H1 (cell line): ENCODE results near the gene SPOCK3. TPM values are rescaled to one million over a fixed set of nuclear protein-coding genes. Genes with fewer than 3 reads are reported as not detected.

ENCODE experiments used
- CTCF ChIA-PET: fragments of 300-600 bp; sonication (Branson Sonifier 250); formaldehyde crosslinking; loops from one replicate; lab custom pipeline; 2021; ENCODE audit not compliant: partially characterized antibody; lab: Charles Lee
- POLR2A ChIA-PET: fragments of 300-600 bp; sonication (Branson Sonifier 250); formaldehyde crosslinking; loops from one replicate; lab custom pipeline; 2021; ENCODE audit warnings: inconsistent platforms; ENCODE audit not compliant: partially characterized antibody; lab: Charles Lee
- DNase-seq, 2 experiments: peaks; one replicate each; pipeline versions ENCODE4 v3.0.0 to v3.0.0-alpha.2; 2010 to 2022; ENCODE audit warnings: low spot score in 2 of 2, low read depth in 1 of 2, mixed read lengths in 1 of 2
- FAIRE-seq: peaks from 2 replicates; lab custom pipeline; 2011; peaks lifted over from hg19 to GRCh38; lab: Jason Lieb, UNC
- H2AFZ ChIP-seq: 2 replicates; pipeline ENCODE4 v1.8.1; 2012; ENCODE audit warnings: low read length, inconsistent platforms
- H2AK5ac ChIP-seq: 2 replicates; pipeline ENCODE4 v1.6.1; 2013; ENCODE audit warnings: low read depth, low read length
- H2BK120ac ChIP-seq: replicated peaks from 2 replicates; pipeline ENCODE3; 2013; ENCODE audit warnings: low read depth, low read length, inconsistent platforms
- H2BK12ac ChIP-seq: 2 replicates; pipeline ENCODE4 v1.6.1; 2013; ENCODE audit warnings: low read depth, low read length
- H2BK15ac ChIP-seq: 2 replicates; pipeline ENCODE4 v1.6.1; 2013; ENCODE audit warnings: low read length
- H2BK20ac ChIP-seq: 2 replicates; pipeline ENCODE4 v1.6.1; 2013; ENCODE audit warnings: low read length
- H2BK5ac ChIP-seq: 2 replicates; pipeline ENCODE4 v1.6.1; 2013; ENCODE audit warnings: low read depth, low read length
- H3K14ac ChIP-seq: 2 replicates; pipeline ENCODE4 v1.6.1; 2013; ENCODE audit warnings: inconsistent platforms; ENCODE audit not compliant: insufficient read length
- H3K18ac ChIP-seq: 2 replicates; pipeline ENCODE4 v1.6.1; 2013; ENCODE audit warnings: low read length; ENCODE audit errors: extremely low read depth
- H3K23ac ChIP-seq: 2 replicates; pipeline ENCODE4 v1.6.1; 2013; ENCODE audit warnings: inconsistent platforms; ENCODE audit not compliant: insufficient read length
- H3K23me2 ChIP-seq: 2 replicates; pipeline ENCODE4 v1.6.1; 2013; ENCODE audit warnings: low read depth, low read length
- H3K27ac ChIP-seq: 2 replicates; pipeline ENCODE4 v1.6.1; 2011; ENCODE audit warnings: low read depth, low read length, inconsistent platforms
- H3K27me3 ChIP-seq, 4 experiments: replicated peaks in 1 of 4; 1 replicate in 1 of 4; 2 replicates in 3 of 4; pipeline versions ENCODE4 v1.6.1 to v1.8.1; 2011 to 2013; ENCODE audit warnings: low read length in 3 of 4, mild to moderate bottlenecking in 3 of 4, inconsistent platforms in 2 of 4, mixed read lengths in 2 of 4, moderate library complexity in 1 of 4; ENCODE audit not compliant: control insufficient read depth in 3 of 4, insufficient read depth in 3 of 4; ENCODE audit errors: extremely low read depth in 1 of 4
- H3K36me3 ChIP-seq, 4 experiments: 2 replicates each; pipeline versions ENCODE4 v1.6.1 to v1.8.1; 2011 to 2013; ENCODE audit warnings: mild to moderate bottlenecking in 4 of 4, low read length in 3 of 4, moderate library complexity in 2 of 4, control low read depth in 1 of 4, inconsistent platforms in 1 of 4; ENCODE audit not compliant: insufficient read depth in 4 of 4, control insufficient read depth in 2 of 4
- H3K4ac ChIP-seq: replicated peaks from 2 replicates; pipeline ENCODE3; 2013; ENCODE audit warnings: low read length, low read depth, mixed read lengths, inconsistent platforms; ENCODE audit not compliant: insufficient read length
- H3K4me1 ChIP-seq, 4 experiments: replicated peaks in 1 of 4; 1 replicate in 1 of 4; 2 replicates in 3 of 4; pipeline versions ENCODE4 v1.6.1 to v1.8.1; 2011 to 2013; ENCODE audit warnings: low read length in 3 of 4, inconsistent platforms in 2 of 4, mixed read lengths in 1 of 4; ENCODE audit not compliant: insufficient read depth in 4 of 4, control insufficient read depth in 3 of 4
- H3K4me2 ChIP-seq, 2 experiments: 2 replicates each; pipeline versions ENCODE4 v1.6.1 to v1.8.1; 2011 to 2013; ENCODE audit warnings: low read depth in 2 of 2, low read length in 2 of 2, control low read depth in 1 of 2, inconsistent platforms in 1 of 2, mild to moderate bottlenecking in 1 of 2; ENCODE audit not compliant: insufficient read depth in 1 of 2
- H3K4me3 ChIP-seq, 4 experiments: fragments of 200-600, 300-600 bp in 1 of 4; sonication (generic), shearing (Covaris generic), sonication (Bioruptor Twin) in 1 of 4; 2 replicates each; pipeline versions ENCODE4 v1.5.1 to v1.8.1; 2011 to 2016; ENCODE audit warnings: low read length in 4 of 4, low read depth in 3 of 4, control low read depth in 2 of 4, inconsistent platforms in 2 of 4, mild to moderate bottlenecking in 2 of 4, mixed read lengths in 1 of 4, moderate library complexity in 1 of 4; ENCODE audit not compliant: insufficient read depth in 2 of 4; ENCODE audit errors: extremely low read depth in 1 of 4
- H3K56ac ChIP-seq: replicated peaks from 2 replicates; pipeline ENCODE3; 2013; ENCODE audit warnings: low read depth, mild to moderate bottlenecking, mixed read lengths, low read length, inconsistent platforms; ENCODE audit not compliant: insufficient read length
- H3K79me1 ChIP-seq: 2 replicates; pipeline ENCODE4 v1.6.1; 2013; ENCODE audit warnings: low read depth, low read length, control low read depth
- H3K79me2 ChIP-seq, 2 experiments: 2 replicates each; pipeline versions ENCODE4 v1.6.1 to v1.8.1; 2012 to 2013; ENCODE audit warnings: low read length in 2 of 2, mild to moderate bottlenecking in 2 of 2, inconsistent platforms in 1 of 2; ENCODE audit not compliant: insufficient read depth in 2 of 2, control insufficient read depth in 1 of 2
- H3K9ac ChIP-seq, 4 experiments: replicated peaks in 1 of 4; 1 replicate in 1 of 4; 2 replicates in 3 of 4; pipeline versions ENCODE4 v1.6.1 to v1.8.1; 2011 to 2013; ENCODE audit warnings: low read depth in 3 of 4, low read length in 3 of 4, control low read depth in 2 of 4, mild to moderate bottlenecking in 2 of 4, moderate library complexity in 2 of 4, inconsistent platforms in 1 of 4; ENCODE audit errors: extremely low read depth in 1 of 4
- H3K9me3 ChIP-seq, 2 experiments: 2 replicates each; pipeline versions ENCODE4 v1.6.1 to v1.8.1; 2012 to 2013; ENCODE audit warnings: mild to moderate bottlenecking in 2 of 2, moderate library complexity in 2 of 2, control low read depth in 1 of 2, inconsistent platforms in 1 of 2, low read depth in 1 of 2, low read length in 1 of 2, mixed read lengths in 1 of 2; ENCODE audit not compliant: insufficient read depth in 2 of 2
- H4K20me1 ChIP-seq, 2 experiments: replicated peaks in 1 of 2; 2 replicates each; pipeline versions ENCODE3 to v1.8.1; 2011 to 2013; ENCODE audit warnings: inconsistent platforms in 2 of 2, low read length in 2 of 2, mild to moderate bottlenecking in 1 of 2; ENCODE audit not compliant: insufficient read depth in 2 of 2, control insufficient read depth in 1 of 2
- H4K5ac ChIP-seq: 2 replicates; pipeline ENCODE4 v1.6.1; 2013; ENCODE audit warnings: low read length, low read depth, mixed read lengths, inconsistent platforms; ENCODE audit not compliant: insufficient read length
- H4K8ac ChIP-seq: 2 replicates; pipeline ENCODE4 v1.8.0; 2013; ENCODE audit warnings: mild to moderate bottlenecking, moderate library complexity, low read length, inconsistent platforms; ENCODE audit not compliant: insufficient read depth; ENCODE audit errors: extremely low read depth
- H4K91ac ChIP-seq: replicated peaks from 2 replicates; pipeline ENCODE3; 2013; ENCODE audit warnings: low read length, mixed read lengths, inconsistent platforms; ENCODE audit not compliant: insufficient read length
- BACH1 ChIP-seq: IDR thresholded peaks from 2 replicates; pipeline ENCODE4 v1.6.1; 2012; ENCODE audit warnings: low read length, improper control_type of control experiment
- HDAC2 ChIP-seq, 2 experiments: fragments of 300-600 bp in 1 of 2; sonication (generic) in 1 of 2; IDR thresholded peaks; 2 replicates each; pipeline ENCODE4 v1.6.1; 2011 to 2012; ENCODE audit warnings: low read depth in 2 of 2, low read length in 2 of 2, mild to moderate bottlenecking in 2 of 2, moderate library complexity in 2 of 2, borderline replicate concordance in 1 of 2, inconsistent platforms in 1 of 2
- JUND ChIP-seq: IDR thresholded peaks from 2 replicates; pipeline ENCODE4 v1.6.1; 2011; ENCODE audit warnings: mild to moderate bottlenecking, improper control_type of control experiment, low read length
- KDM4A ChIP-seq: IDR thresholded peaks from one replicate; pipeline ENCODE4 v1.7.1; 2012; ENCODE audit warnings: low read depth, mild to moderate bottlenecking, moderate library complexity, low read length, inconsistent platforms; ENCODE audit not compliant: severe bottlenecking
- MAFK ChIP-seq: IDR thresholded peaks from 2 replicates; pipeline ENCODE4 v1.6.1; 2012; ENCODE audit warnings: low read depth, mild to moderate bottlenecking, improper control_type of control experiment, low read length
- NANOG ChIP-seq: IDR thresholded peaks from 2 replicates; pipeline ENCODE4 v1.6.1; 2011; ENCODE audit warnings: low read length, low read depth, mild to moderate bottlenecking, inconsistent platforms; ENCODE audit not compliant: insufficient read depth, poor library complexity, severe bottlenecking
- RNF2 ChIP-seq: fragments of 200-900, 300-1000 bp; sonication (generic); IDR thresholded peaks from 2 replicates; pipeline ENCODE4 v1.7.1; 2016; ENCODE audit warnings: borderline replicate concordance, low read depth, mild to moderate bottlenecking, antibody characterized with exemption, low read length; ENCODE audit not compliant: poor library complexity, severe bottlenecking; ENCODE audit errors: missing control alignments
- SIRT6 ChIP-seq: IDR thresholded peaks from one replicate; pipeline ENCODE4 v1.7.1; 2012; ENCODE audit warnings: low read length, inconsistent platforms
- SIX5 ChIP-seq: IDR thresholded peaks from 2 replicates; pipeline ENCODE4 v1.6.1; 2011; ENCODE audit warnings: mild to moderate bottlenecking, low read depth, low read length
- SRF ChIP-seq: IDR thresholded peaks from 2 replicates; pipeline ENCODE4 v1.6.1; 2011; ENCODE audit warnings: mild to moderate bottlenecking, low read depth, low read length, moderate library complexity
- TCF12 ChIP-seq: IDR thresholded peaks from 2 replicates; pipeline ENCODE4 v1.6.1; 2011; ENCODE audit warnings: low read depth, mild to moderate bottlenecking, low read length
- WGBS, 2 experiments: shearing (Covaris generic) in 1 of 2; methylation state at CpG; one replicate each; pipeline versions ENCODE4 v1.1.6 to v1.1.7; 2013 to 2015; ENCODE audit warnings: low lambda C conversion rate in 2 of 2, mixed read lengths in 2 of 2, inconsistent platforms in 1 of 2, low coverage in 1 of 2, missing lambda C conversion rate in 1 of 2; ENCODE audit not compliant: insufficient replicate concordance in 2 of 2, insufficient coverage in 1 of 2, insufficient read length in 1 of 2; ENCODE audit errors: extremely low coverage in 1 of 2, missing lambda C conversion rate in 1 of 2; 5-methylcytosine and 5-hydroxymethylcytosine counted together
- polyA plus RNA-seq, 7 experiments: library from polyadenylated mRNA; depleted of rRNA in 3 of 7; stranded (reverse) in 5 of 7; unstranded in 2 of 7; fragments of >200 nt in 5 of 7; fragments of 200-250 nt in 2 of 7; gene quantifications; 1 replicate in 5 of 7; 2 replicates in 1 of 7; 4 replicates in 1 of 7; pipeline versions ENCODE4 v1.2.1 to v1.2.3, GENCODE V29; 2011 to 2013; ENCODE audit warnings: missing spikeins in 2 of 7, mixed read lengths in 2 of 7
- total RNA-seq: library from RNA; stranded (reverse); fragmentation: NEBNext Ultra II Directional; extraction: Animal tissue kit (Norgen Biotek cat#: 25700); gene quantifications from 2 replicates; pipeline ENCODE4 v1.2.1, GENCODE V29; 2021
- TF ChIP-seq, protein P1 (sequence below), 3 experiments: IDR thresholded peaks; 1 replicate in 2 of 3; 2 replicates in 1 of 3; pipeline versions ENCODE4 v1.5.1 to v1.6.1; 2011; ENCODE audit warnings: low read length in 3 of 3, mild to moderate bottlenecking in 3 of 3, inconsistent platforms in 2 of 3, low read depth in 1 of 3, moderate library complexity in 1 of 3; ENCODE audit not compliant: insufficient read depth in 1 of 3; ENCODE audit errors: control extremely low read depth in 1 of 3

Gene SPOCK3
- total and polyA plus RNA-seq, 2 of the 8 experiments (the other 6 are each of a cell fraction or from before 2014, with no cell fraction given), result 0.14 to 0.60 TPM

DNA sequence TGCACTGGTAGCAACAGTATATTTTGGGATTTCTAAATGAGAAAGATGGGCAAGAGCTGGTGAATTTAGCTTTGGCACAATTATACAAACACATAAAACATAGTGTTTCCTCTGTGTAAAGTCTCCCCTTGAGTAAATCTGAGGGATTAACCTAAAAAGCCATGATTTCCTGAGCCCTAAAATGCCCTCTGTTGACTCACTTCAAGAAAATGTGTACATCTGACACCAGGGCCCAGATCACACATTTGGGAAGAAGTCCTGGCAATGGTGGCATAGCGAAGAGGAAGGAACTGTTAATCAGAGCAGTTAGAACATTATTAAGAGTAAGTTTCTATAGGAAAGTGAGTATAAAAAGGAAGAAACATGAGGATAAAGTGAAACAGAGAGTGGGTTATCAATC lies 338.5 kb downstream of the SPOCK3 start:
- Histone ChIP-seq H3K4ac (no peak overlapping the region), H4K20me1 (no peaks in the 10 kb centered on the region), H2BK20ac (no peak overlapping the region), H2BK120ac (no peak overlapping the region), H3K18ac (no peak overlapping the region), H3K79me2 (no peaks in the 10 kb centered on the region), H2BK15ac (no peak overlapping the region), H3K4me1 (no peaks in the 10 kb centered on the region), H3K23ac (no peak overlapping the region), H3K56ac (no peak overlapping the region), H3K4me3 (no peak overlapping the region), H3K27ac (no peak overlapping the region), H4K91ac (no peak overlapping the region), H3K14ac (no peak overlapping the region), H2AFZ (no peak overlapping the region), H2BK5ac (no peak overlapping the region), H3K9ac (no peak overlapping the region), H3K79me1 (no peaks in the 10 kb centered on the region), H4K5ac (no peak overlapping the region), H2BK12ac (no peak overlapping the region), H3K23me2 (no peaks in the 10 kb centered on the region), H3K9me3 (no peaks in the 10 kb centered on the region), H4K8ac (no peak overlapping the region), H2AK5ac (no peak overlapping the region), H3K4me2 (no peak overlapping the region), H3K27me3 (no peaks in the 10 kb centered on the region), H3K36me3 (no peaks in the 10 kb centered on the region)
- FAIRE-seq (no peak), DNase-seq (no peak)
- WGBS, 2 experiments, result 86% methylated on average over 1 of the region's 1 CpG; no CpG with 5 or more reads in 1 of the 2 experiments
- CTCF ChIA-PET, result no interaction called here
- POLR2A ChIA-PET, result no interaction called here
- TF ChIP-seq JUND, result no peak
- TF ChIP-seq SRF, result no peak
- TF ChIP-seq TCF12, result no peak
- TF ChIP-seq SIRT6, result no peak
- no peak for TF ChIP-seq KDM4A
- TF ChIP-seq NANOG, result no peak
- no peak for TF ChIP-seq MAFK
- TF ChIP-seq, protein P1, sequence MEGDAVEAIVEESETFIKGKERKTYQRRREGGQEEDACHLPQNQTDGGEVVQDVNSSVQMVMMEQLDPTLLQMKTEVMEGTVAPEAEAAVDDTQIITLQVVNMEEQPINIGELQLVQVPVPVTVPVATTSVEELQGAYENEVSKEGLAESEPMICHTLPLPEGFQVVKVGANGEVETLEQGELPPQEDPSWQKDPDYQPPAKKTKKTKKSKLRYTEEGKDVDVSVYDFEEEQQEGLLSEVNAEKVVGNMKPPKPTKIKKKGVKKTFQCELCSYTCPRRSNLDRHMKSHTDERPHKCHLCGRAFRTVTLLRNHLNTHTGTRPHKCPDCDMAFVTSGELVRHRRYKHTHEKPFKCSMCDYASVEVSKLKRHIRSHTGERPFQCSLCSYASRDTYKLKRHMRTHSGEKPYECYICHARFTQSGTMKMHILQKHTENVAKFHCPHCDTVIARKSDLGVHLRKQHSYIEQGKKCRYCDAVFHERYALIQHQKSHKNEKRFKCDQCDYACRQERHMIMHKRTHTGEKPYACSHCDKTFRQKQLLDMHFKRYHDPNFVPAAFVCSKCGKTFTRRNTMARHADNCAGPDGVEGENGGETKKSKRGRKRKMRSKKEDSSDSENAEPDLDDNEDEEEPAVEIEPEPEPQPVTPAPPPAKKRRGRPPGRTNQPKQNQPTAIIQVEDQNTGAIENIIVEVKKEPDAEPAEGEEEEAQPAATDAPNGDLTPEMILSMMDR (IDR thresholded peaks at IDR 0.05; ENCODE audit: control extremely low read depth in 1 of 3, insufficient read depth in 1 of 3, low read depth in 1 of 3, low read length in 3 of 3), result no peak
- TF ChIP-seq RNF2, result no peak
- no peak for TF ChIP-seq HDAC2 (IDR thresholded peaks at IDR 0.05; ENCODE audit: borderline replicate concordance in 1 of 2, low read depth in 2 of 2, low read length in 2 of 2)
- TF ChIP-seq BACH1, result no peak
- no peak for TF ChIP-seq SIX5
